ENCODE results near the gene PPFIBP2. TPM values are rescaled to one million over a fixed set of nuclear protein-coding genes. Genes with fewer than 3 reads are reported as not detected.

The PPFIBP2 gene
- total RNA-seq, 4 donors from 2014 or later, result 7.5 to 12.5 (median 10.0) TPM

DNA sequence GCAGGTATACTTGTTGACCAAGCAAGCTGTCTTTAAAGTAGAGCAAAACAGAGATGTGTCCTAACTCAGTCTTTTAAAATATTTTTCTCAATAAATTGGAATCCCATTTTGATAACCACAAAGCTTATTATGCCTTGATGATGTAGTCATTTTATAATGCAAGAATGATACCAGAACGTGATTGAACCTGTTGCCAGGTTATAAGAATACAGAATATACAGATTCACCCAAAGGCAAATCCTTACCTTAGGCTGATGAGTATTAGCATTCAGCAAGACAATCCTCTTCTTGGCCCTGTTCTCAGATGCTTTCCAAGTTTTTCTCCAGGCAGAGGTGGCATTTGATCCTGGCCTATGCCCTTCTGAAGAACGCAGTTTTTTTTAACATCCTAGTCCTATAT, 76.1 kb downstream of the PPFIBP2 start:
- H3K27me3 ChIP-seq, result no peaks in the 10 kb centered on the region
- H3K36me3 ChIP-seq, result no peaks in the 10 kb centered on the region
- intact Hi-C loops (cut with DNase I), result no loop called here
- TF ChIP-seq, protein P1, sequence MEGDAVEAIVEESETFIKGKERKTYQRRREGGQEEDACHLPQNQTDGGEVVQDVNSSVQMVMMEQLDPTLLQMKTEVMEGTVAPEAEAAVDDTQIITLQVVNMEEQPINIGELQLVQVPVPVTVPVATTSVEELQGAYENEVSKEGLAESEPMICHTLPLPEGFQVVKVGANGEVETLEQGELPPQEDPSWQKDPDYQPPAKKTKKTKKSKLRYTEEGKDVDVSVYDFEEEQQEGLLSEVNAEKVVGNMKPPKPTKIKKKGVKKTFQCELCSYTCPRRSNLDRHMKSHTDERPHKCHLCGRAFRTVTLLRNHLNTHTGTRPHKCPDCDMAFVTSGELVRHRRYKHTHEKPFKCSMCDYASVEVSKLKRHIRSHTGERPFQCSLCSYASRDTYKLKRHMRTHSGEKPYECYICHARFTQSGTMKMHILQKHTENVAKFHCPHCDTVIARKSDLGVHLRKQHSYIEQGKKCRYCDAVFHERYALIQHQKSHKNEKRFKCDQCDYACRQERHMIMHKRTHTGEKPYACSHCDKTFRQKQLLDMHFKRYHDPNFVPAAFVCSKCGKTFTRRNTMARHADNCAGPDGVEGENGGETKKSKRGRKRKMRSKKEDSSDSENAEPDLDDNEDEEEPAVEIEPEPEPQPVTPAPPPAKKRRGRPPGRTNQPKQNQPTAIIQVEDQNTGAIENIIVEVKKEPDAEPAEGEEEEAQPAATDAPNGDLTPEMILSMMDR (IDR thresholded peaks at IDR 0.05), result no peak
- TF ChIP-seq POLR2AphosphoS5 (IDR thresholded peaks at IDR 0.05), result no peak
- no peak for TF ChIP-seq POLR2A (IDR thresholded peaks at IDR 0.05; ENCODE audit: low read depth)
- TF ChIP-seq EP300 (IDR thresholded peaks at IDR 0.05), result no peak
- no peaks in the 10 kb centered on the region for H3K9me3 ChIP-seq
- no peak for DNase-seq (ENCODE audit: extremely low spot score)
- H3K27ac ChIP-seq (replicated peaks in 1 of 4), result no peak overlapping the region
- peaks cover 6 to 16% (median 11%) of the 10 kb centered on the region in 4 donors for H3K4me1 ChIP-seq
- H3K4me3 ChIP-seq, result no peak overlapping the region
- WGBS, result 90% methylated on average over 2 of the region's 2 CpGs

DNA sequence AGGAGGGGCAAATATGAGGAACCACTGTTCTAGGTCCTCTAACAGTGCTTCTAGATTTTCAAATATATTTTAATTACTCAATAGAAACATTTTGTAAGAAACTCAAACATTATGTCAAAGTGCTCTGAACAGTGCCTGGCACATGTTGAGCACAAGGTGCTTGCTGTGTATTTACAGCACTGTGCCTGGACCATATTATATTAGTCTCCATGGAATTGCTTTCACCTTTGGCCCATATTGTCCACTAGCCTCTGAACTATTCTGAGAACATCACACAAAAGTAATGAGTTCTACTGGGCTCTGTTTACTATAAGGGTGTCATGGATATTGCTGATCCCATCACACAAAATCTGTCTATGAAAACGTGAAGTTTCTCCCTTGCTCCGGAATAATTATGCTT, 76.7 kb downstream of the PPFIBP2 start:
- TF ChIP-seq POLR2A (IDR thresholded peaks at IDR 0.05; ENCODE audit: low read depth) (no peak), EP300 (IDR thresholded peaks at IDR 0.05) (no peak), POLR2AphosphoS5 (IDR thresholded peaks at IDR 0.05) (no peak)
- Histone ChIP-seq H3K4me3 (no peak overlapping the region), H3K36me3 (no peaks in the 10 kb centered on the region), H3K4me1 (peaks cover under 1 to 16% (median 12%) of the 10 kb centered on the region in 4 donors), H3K27me3 (no peaks in the 10 kb centered on the region), H3K9me3 (no peaks in the 10 kb centered on the region), H3K27ac (replicated peaks in 1 of 4) (no peak overlapping the region)
- intact Hi-C loops (cut with DNase I), result no loop called here
- WGBS, result 91% methylated on average over 2 of the region's 2 CpGs
- no peak for DNase-seq (ENCODE audit: extremely low spot score)

DNA sequence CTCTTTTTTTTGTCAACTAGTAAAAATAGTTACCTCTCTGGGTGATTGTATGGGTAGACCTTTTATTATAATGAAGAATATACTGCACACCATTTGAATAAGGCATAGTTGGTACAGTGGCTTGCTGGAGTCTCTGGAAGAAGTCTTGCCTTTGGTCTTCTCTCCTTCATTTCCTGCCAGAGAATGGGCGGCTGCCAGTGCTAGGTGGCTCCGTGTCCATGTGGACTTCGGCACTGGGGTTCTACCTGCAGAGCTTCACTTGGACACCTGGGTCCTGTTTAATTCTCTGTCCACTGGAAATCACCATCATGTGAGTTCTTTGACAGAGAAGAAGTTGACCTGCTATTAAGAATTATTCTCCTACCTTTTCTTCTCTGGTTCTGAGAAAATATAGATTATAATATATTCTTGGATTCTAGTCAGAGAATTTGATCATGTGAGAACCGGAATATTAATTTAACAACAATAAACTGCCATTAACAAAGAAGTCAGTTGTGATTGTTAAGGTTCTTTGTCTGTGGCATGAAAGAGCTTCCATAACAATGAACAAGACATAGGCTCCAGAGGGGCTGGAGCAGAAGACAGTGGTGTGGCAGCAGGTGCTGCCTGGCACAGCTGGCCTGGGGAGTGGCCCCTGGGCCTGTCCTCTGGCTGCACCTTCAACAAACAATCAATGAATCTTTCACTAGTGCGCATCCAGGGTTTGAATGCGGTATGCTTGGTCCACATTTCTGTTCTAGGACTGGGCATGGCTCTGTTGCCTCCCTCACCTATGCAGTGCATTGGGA, 77.5 kb downstream of the PPFIBP2 start:
- WGBS, result 88% methylated on average over 6 of the region's 6 CpGs
- Histone ChIP-seq H3K4me3 (no peak overlapping the region), H3K9me3 (no peaks in the 10 kb centered on the region), H3K27ac (replicated peaks in 1 of 4) (no peak overlapping the region), H3K27me3 (no peaks in the 10 kb centered on the region), H3K36me3 (no peaks in the 10 kb centered on the region), H3K4me1 (peaks cover 0 to 16% (median 12%) of the 10 kb centered on the region in 4 donors)
- TF ChIP-seq EP300 (IDR thresholded peaks at IDR 0.05), result no peak
- no peak for TF ChIP-seq POLR2AphosphoS5 (IDR thresholded peaks at IDR 0.05)
- TF ChIP-seq, protein P1 (IDR thresholded peaks at IDR 0.05), result no peak
- no peak for TF ChIP-seq POLR2A (IDR thresholded peaks at IDR 0.05; ENCODE audit: low read depth)
- intact Hi-C loops (cut with DNase I), result no loop called here
- no peak for DNase-seq (ENCODE audit: extremely low spot score)

DNA sequence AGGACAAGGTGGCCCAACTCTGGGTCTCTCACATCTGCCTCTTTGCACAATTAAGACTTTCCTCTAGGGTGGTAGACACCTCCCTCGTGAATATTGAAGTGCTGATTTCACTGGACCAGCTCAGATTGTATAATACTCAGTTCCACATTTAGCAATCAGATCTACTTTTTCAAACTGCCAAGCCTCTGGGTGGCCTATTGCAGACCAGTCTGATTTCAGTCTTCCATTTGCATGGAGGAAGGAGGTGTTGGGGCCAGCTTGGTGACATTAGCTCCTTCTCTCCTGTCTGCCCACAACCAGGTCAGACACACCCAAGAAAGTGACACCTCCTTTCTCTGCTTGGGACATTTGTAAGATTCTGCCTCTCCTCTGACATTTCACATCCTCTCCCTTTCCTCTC, 78.2 kb downstream of the PPFIBP2 start:
- 33% methylated on average over 1 of the region's 1 CpG for WGBS
- intact Hi-C loops (cut with DNase I), result no loop called here
- H3K27me3 ChIP-seq, result no peaks in the 10 kb centered on the region
- no peak overlapping the region for H3K4me3 ChIP-seq
- no peak overlapping the region for H3K27ac ChIP-seq (replicated peaks in 1 of 4)
- no peak for DNase-seq (ENCODE audit: extremely low spot score)
- TF ChIP-seq POLR2A (IDR thresholded peaks at IDR 0.05; ENCODE audit: low read depth), result no peak
- no peak for TF ChIP-seq POLR2AphosphoS5 (IDR thresholded peaks at IDR 0.05)
- no peak for TF ChIP-seq EP300 (IDR thresholded peaks at IDR 0.05)
- TF ChIP-seq, protein P1 (IDR thresholded peaks at IDR 0.05), result no peak
- H3K4me1 ChIP-seq, result peaks cover 0 to 16% (median 10%) of the 10 kb centered on the region in 4 donors
- no peaks in the 10 kb centered on the region for H3K9me3 ChIP-seq
- H3K36me3 ChIP-seq, result peaks cover 0 to 6% (median 0%) of the 10 kb centered on the region in 4 donors

DNA sequence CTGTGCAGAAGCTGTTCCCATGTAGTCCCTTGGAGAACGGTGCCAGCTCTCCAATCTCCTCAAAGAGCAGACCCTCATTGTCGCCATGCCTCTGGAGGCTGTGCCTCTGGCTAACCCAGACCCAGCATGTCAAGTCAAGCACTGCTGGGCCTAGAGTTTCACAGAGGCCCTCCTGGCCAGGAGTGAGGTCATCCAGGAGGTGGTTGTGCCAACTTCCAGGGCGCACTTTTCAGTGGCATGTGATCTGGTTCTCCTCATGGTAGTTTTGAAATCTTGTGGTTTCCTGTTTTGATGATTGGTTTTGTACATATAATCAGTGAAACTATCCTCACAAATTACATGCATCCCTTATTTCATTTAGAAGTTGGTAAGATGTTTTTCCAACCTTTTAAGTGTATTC, 78.9 kb downstream of the PPFIBP2 start:
- no peak for DNase-seq (ENCODE audit: extremely low spot score)
- TF ChIP-seq POLR2A (IDR thresholded peaks at IDR 0.05; ENCODE audit: low read depth), result no peak
- TF ChIP-seq EP300 (IDR thresholded peaks at IDR 0.05), result no peak
- TF ChIP-seq, protein P1 (IDR thresholded peaks at IDR 0.05), result no peak
- TF ChIP-seq POLR2AphosphoS5 (IDR thresholded peaks at IDR 0.05), result no peak
- H3K36me3 ChIP-seq, result peaks cover 0 to 13% (median 2%) of the 10 kb centered on the region in 4 donors
- no peak overlapping the region for H3K27ac ChIP-seq (replicated peaks in 1 of 4)
- H3K27me3 ChIP-seq, result no peaks in the 10 kb centered on the region
- no peaks in the 10 kb centered on the region for H3K9me3 ChIP-seq
- no peak overlapping the region for H3K4me3 ChIP-seq
- 85% methylated on average over 3 of the region's 3 CpGs for WGBS
- peaks cover 0 to 16% (median 7%) of the 10 kb centered on the region in 4 donors for H3K4me1 ChIP-seq
- intact Hi-C loops (cut with DNase I), result no loop called here

All from esophagus muscularis mucosa (tissue), 4 donors.